Fibroblast of peridontal ligament (primary cell): ENCODE results near the gene TMEM252.

Experiments used
- DNase-seq: peaks from one replicate; pipeline ENCODE4 v3.0.0-alpha.2; 2010; ENCODE audit errors: extremely low read depth

The TMEM252 gene

GRCh38 chr9:68498816-68499215 is 41.9 kb downstream of the TMEM252 start:
- DNase-seq = no peak

- DNase-seq = no peak
These were observed 43.1 kb downstream of the TMEM252 start for GRCh38 chr9:68497629-68498028.

GRCh38 chr9:68496356-68496755 is 44.3 kb downstream of the TMEM252 start:
- peak; percentile 31 for DNase-seq

GRCh38 chr9:68495247-68495646 is 45.4 kb downstream of the TMEM252 start:
- DNase-seq = peak; percentile 35

- DNase-seq = no peak
These were observed 46.6 kb downstream of the TMEM252 start for GRCh38 chr9:68493958-68494577.

- no peak for DNase-seq
These were observed 47.1 kb downstream of the TMEM252 start for GRCh38 chr9:68493541-68493940.

- no peak for DNase-seq
These were observed 47.9 kb downstream of the TMEM252 start for GRCh38 chr9:68492806-68493205.

- DNase-seq = peak; percentile 62
These were observed 51.0 kb downstream of the TMEM252 start for GRCh38 chr9:68489646-68490045.

- no peak for DNase-seq
These were observed 52.6 kb downstream of the TMEM252 start for GRCh38 chr9:68488126-68488525.
